Trophoblast cell (in vitro differentiated cells and primary cell): ENCODE results near the gene HTT.

ENCODE experiments used
- DNase-seq, 2 donors: peaks; one replicate each; pipeline ENCODE4 v3.0.0-alpha.2; 2016
- H2AFZ ChIP-seq: 2 replicates; pipeline ENCODE4 v1.6.1; 2013; ENCODE audit warnings: low read length, moderate library complexity, mild to moderate bottlenecking; ENCODE audit not compliant: insufficient read depth, poor library complexity
- H2AK5ac ChIP-seq: 2 replicates; pipeline ENCODE4 v1.6.1; 2013; ENCODE audit warnings: mild to moderate bottlenecking, low read length
- H2BK120ac ChIP-seq: 2 replicates; pipeline ENCODE4 v1.6.1; 2013; ENCODE audit warnings: low read length, mild to moderate bottlenecking, moderate library complexity; ENCODE audit not compliant: insufficient read depth, poor library complexity
- H2BK12ac ChIP-seq: 2 replicates; pipeline ENCODE4 v1.6.1; 2013; ENCODE audit warnings: mild to moderate bottlenecking, low read length, moderate library complexity
- H2BK5ac ChIP-seq: 2 replicates; pipeline ENCODE4 v1.6.1; 2013; ENCODE audit warnings: low read length, low read depth, moderate library complexity, mild to moderate bottlenecking; ENCODE audit not compliant: poor library complexity
- H3K14ac ChIP-seq: 2 replicates; pipeline ENCODE4 v1.6.1; 2013; ENCODE audit warnings: mild to moderate bottlenecking, low read length
- H3K18ac ChIP-seq: 2 replicates; pipeline ENCODE4 v1.6.1; 2013; ENCODE audit warnings: mild to moderate bottlenecking, low read length
- H3K23ac ChIP-seq: 2 replicates; pipeline ENCODE4 v1.6.1; 2013; ENCODE audit warnings: low read length
- H3K27ac ChIP-seq: 2 replicates; pipeline ENCODE4 v1.5.1; 2013; ENCODE audit warnings: low read depth, mild to moderate bottlenecking, inconsistent platforms, low read length, moderate library complexity
- H3K27me3 ChIP-seq: 2 replicates; pipeline ENCODE4 v1.6.1; 2013; ENCODE audit warnings: inconsistent platforms, mild to moderate bottlenecking, low read length, moderate library complexity; ENCODE audit not compliant: insufficient read depth
- H3K36me3 ChIP-seq, 2 experiments: 1 replicate in 1 of 2; 2 replicates in 1 of 2; pipeline ENCODE4 v1.6.1; 2013; ENCODE audit warnings: low read length in 2 of 2, mild to moderate bottlenecking in 2 of 2, moderate library complexity in 1 of 2; ENCODE audit not compliant: insufficient read depth in 2 of 2, control insufficient read depth in 1 of 2
- H3K4ac ChIP-seq: 2 replicates; pipeline ENCODE4 v1.6.1; 2013; ENCODE audit warnings: low read depth, mild to moderate bottlenecking, low read length, moderate library complexity
- H3K4me1 ChIP-seq, 2 experiments: 1 replicate in 1 of 2; 2 replicates in 1 of 2; pipeline ENCODE4 v1.6.1; 2013; ENCODE audit warnings: low read length in 2 of 2, mild to moderate bottlenecking in 2 of 2, moderate library complexity in 1 of 2; ENCODE audit not compliant: insufficient read depth in 2 of 2, control insufficient read depth in 1 of 2
- H3K4me2 ChIP-seq: 2 replicates; pipeline ENCODE4 v1.6.1; 2013; ENCODE audit warnings: inconsistent platforms, mild to moderate bottlenecking, low read length, moderate library complexity
- H3K4me3 ChIP-seq: 2 replicates; pipeline ENCODE4 v1.5.1; 2013; ENCODE audit warnings: mild to moderate bottlenecking, low read depth, low read length, inconsistent platforms
- H3K79me1 ChIP-seq: one replicate; pipeline ENCODE4 v1.6.1; 2013; ENCODE audit warnings: low read length
- H3K79me2 ChIP-seq: 2 replicates; pipeline ENCODE4 v1.6.1; 2013; ENCODE audit warnings: low read length, mild to moderate bottlenecking; ENCODE audit not compliant: control insufficient read depth, insufficient read depth, poor library complexity
- H3K9ac ChIP-seq: 2 replicates; pipeline ENCODE4 v1.6.1; 2013; ENCODE audit warnings: mild to moderate bottlenecking, low read length
- H3K9me3 ChIP-seq: 2 replicates; pipeline ENCODE4 v1.6.1; 2013; ENCODE audit warnings: low read depth, mild to moderate bottlenecking, control low read depth, inconsistent platforms, low read length; ENCODE audit not compliant: insufficient read depth
- H4K12ac ChIP-seq: 2 replicates; pipeline ENCODE4 v1.6.1; 2013; ENCODE audit warnings: low read depth, mild to moderate bottlenecking, low read length, moderate library complexity
- H4K8ac ChIP-seq: 2 replicates; pipeline ENCODE4 v1.6.1; 2013; ENCODE audit warnings: low read depth, mild to moderate bottlenecking, low read length, moderate library complexity
- H4K91ac ChIP-seq: one replicate; pipeline ENCODE4 v1.6.1; 2013; ENCODE audit warnings: low read depth, mild to moderate bottlenecking, low read length, moderate library complexity
- WGBS: extraction: QIAGEN DNeasy Blood & Tissue Kit; methylation state at CpG from one replicate; pipeline ENCODE4 v1.1.7; 2013; ENCODE audit warnings: missing lambda C conversion rate; ENCODE audit not compliant: insufficient read length, insufficient coverage; ENCODE audit errors: extremely low coverage; 5-methylcytosine and 5-hydroxymethylcytosine counted together

The HTT gene

GRCh38 chr4:3106339-3107186, 32.1 kb downstream of the HTT start:
- H3K4me1 ChIP-seq = peaks cover 0 to 3% of the 10 kb centered on the region in 2 experiments
- no peak overlapping the region for H2AK5ac ChIP-seq
- no peak overlapping the region for H2BK120ac ChIP-seq
- WGBS = no CpG with 5 or more reads among the region's 7 CpGs
- H4K8ac ChIP-seq = no peak overlapping the region
- H3K4me2 ChIP-seq = no peak overlapping the region
- peak; percentile 95 to 97 for DNase-seq
- no peak overlapping the region for H2AFZ ChIP-seq
- H2BK12ac ChIP-seq = no peak overlapping the region
- H3K27ac ChIP-seq = no peak overlapping the region
- no peak overlapping the region for H4K91ac ChIP-seq
- no peak overlapping the region for H4K12ac ChIP-seq
- no peaks in the 10 kb centered on the region for H3K27me3 ChIP-seq
- H3K9me3 ChIP-seq = peaks cover 1% of the 10 kb centered on the region
- peaks cover 31 to 46% of the 10 kb centered on the region in 2 experiments for H3K36me3 ChIP-seq
- no peak overlapping the region for H2BK5ac ChIP-seq
- H3K4ac ChIP-seq = no peak overlapping the region
- no peaks in the 10 kb centered on the region for H3K79me2 ChIP-seq
- H3K4me3 ChIP-seq = no peak overlapping the region
- H3K14ac ChIP-seq = no peak overlapping the region
- no peaks in the 10 kb centered on the region for H3K79me1 ChIP-seq
- H3K9ac ChIP-seq = no peak overlapping the region
- H3K23ac ChIP-seq = no peak overlapping the region
- H3K18ac ChIP-seq = no peak overlapping the region

- no peak overlapping the region for H3K14ac ChIP-seq
- H4K12ac ChIP-seq = no peak overlapping the region
- H3K18ac ChIP-seq = no peak overlapping the region
- no CpG with 5 or more reads among the region's 5 CpGs for WGBS
- no peak overlapping the region for H3K9ac ChIP-seq
- no peak overlapping the region for H3K4me3 ChIP-seq
- no peak overlapping the region for H3K27ac ChIP-seq
- H3K36me3 ChIP-seq = peaks cover 28 to 43% of the 10 kb centered on the region in 2 experiments
- no peak overlapping the region for H3K23ac ChIP-seq
- no peak overlapping the region for H2BK12ac ChIP-seq
- no peak overlapping the region for H2AK5ac ChIP-seq
- H3K4ac ChIP-seq = no peak overlapping the region
- H3K4me2 ChIP-seq = no peak overlapping the region
- H3K27me3 ChIP-seq = no peaks in the 10 kb centered on the region
- no peaks in the 10 kb centered on the region for H3K79me2 ChIP-seq
- H2BK5ac ChIP-seq = no peak overlapping the region
- no peak overlapping the region for H2AFZ ChIP-seq
- H3K4me1 ChIP-seq = peaks cover 0 to 3% of the 10 kb centered on the region in 2 experiments
- H3K9me3 ChIP-seq = peaks cover 1% of the 10 kb centered on the region
- DNase-seq = peak in 1 of 2 donors; percentile 58
- no peak overlapping the region for H2BK120ac ChIP-seq
- no peak overlapping the region for H4K8ac ChIP-seq
- no peaks in the 10 kb centered on the region for H3K79me1 ChIP-seq
- no peak overlapping the region for H4K91ac ChIP-seq
These were observed 32.8 kb downstream of the HTT start for GRCh38 chr4:3107271-3107670.

- Histone ChIP-seq H4K8ac (no peak overlapping the region), H3K4ac (no peak overlapping the region), H3K27me3 (no peaks in the 10 kb centered on the region), H3K4me3 (no peak overlapping the region), H2AFZ (no peak overlapping the region), H2BK12ac (no peak overlapping the region), H3K14ac (no peak overlapping the region), H3K4me1 (peaks cover 0 to 3% of the 10 kb centered on the region in 2 experiments), H3K79me2 (no peaks in the 10 kb centered on the region), H3K27ac (no peak overlapping the region), H3K79me1 (no peaks in the 10 kb centered on the region), H4K91ac (no peak overlapping the region), H2BK5ac (no peak overlapping the region), H3K4me2 (no peak overlapping the region), H3K23ac (no peak overlapping the region), H3K36me3 (peaks cover 25 to 42% of the 10 kb centered on the region in 2 experiments), H2AK5ac (no peak overlapping the region), H3K18ac (no peak overlapping the region), H3K9me3 (peaks cover 3% of the 10 kb centered on the region), H3K9ac (no peak overlapping the region), H4K12ac (no peak overlapping the region), H2BK120ac (no peak overlapping the region)
- DNase-seq = peak in 1 of 2 donors; percentile 55
- no CpG with 5 or more reads among the region's 6 CpGs for WGBS
These were observed 33.2 kb downstream of the HTT start for GRCh38 chr4:3107691-3108121.

- Histone ChIP-seq H3K27ac (no peak overlapping the region), H3K79me2 (no peaks in the 10 kb centered on the region), H3K4ac (no peak overlapping the region), H3K4me1 (peaks cover 0 to 3% of the 10 kb centered on the region in 2 experiments), H3K4me2 (no peak overlapping the region), H2AFZ (no peak overlapping the region), H3K27me3 (no peaks in the 10 kb centered on the region), H3K4me3 (no peak overlapping the region), H2BK12ac (no peak overlapping the region), H4K91ac (no peak overlapping the region), H3K9ac (no peak overlapping the region), H2BK120ac (no peak overlapping the region), H3K79me1 (no peaks in the 10 kb centered on the region), H3K14ac (no peak overlapping the region), H3K36me3 (peaks cover 24 to 41% of the 10 kb centered on the region in 2 experiments), H4K12ac (no peak overlapping the region), H4K8ac (no peak overlapping the region), H2BK5ac (no peak overlapping the region), H3K9me3 (peaks cover 4% of the 10 kb centered on the region), H3K18ac (no peak overlapping the region), H3K23ac (no peak overlapping the region), H2AK5ac (no peak overlapping the region)
- peak in 1 of 2 donors; percentile 55 for DNase-seq
- WGBS = no CpG with 5 or more reads among the region's 3 CpGs
These were observed 33.7 kb downstream of the HTT start for GRCh38 chr4:3108211-3108610.
